Measurements from ENCODE around the gene INTS1.

Gene INTS1

DNA sequence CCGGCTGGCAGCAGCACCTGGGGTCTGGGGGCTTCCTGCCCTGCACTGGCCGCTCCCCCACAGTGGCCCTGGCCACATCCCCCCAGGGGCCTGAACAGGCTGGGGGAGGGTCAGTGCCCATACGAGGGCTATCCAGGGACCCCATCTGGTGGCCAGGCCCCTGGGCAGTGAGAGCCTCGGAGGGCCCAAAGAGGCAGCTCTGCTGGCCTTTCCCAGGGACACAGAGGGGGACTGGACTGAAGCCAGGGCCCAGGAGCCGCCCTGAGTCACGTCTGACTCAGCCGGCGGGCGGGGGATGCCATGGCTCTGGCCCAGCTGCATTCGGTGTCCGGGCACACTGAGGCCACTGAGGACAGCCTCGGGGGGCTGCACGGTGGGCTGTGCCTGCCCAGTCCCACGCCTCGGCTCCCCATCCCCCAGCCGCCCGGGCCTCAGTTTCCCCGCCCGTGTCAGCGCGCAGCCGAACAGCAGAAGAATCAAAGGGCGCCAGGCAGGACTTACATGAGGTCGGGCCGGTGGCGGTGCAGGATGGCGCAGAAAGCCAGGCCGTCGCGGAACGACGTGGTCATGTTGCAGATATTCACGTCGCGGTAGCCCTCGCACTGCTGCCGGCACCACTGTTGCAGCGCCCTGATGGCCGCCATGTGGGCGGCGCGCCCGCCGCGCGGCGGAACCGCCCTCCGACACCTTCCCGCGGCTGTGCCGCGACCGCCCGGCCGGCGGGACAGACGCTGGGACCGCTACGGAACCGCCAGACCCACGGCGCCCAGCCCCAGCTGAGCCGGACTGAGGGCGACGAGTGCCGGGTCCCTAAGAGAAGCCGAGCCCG lies 45.3 kb downstream of the INTS1 start, which contains the start of gene MICALL2:
Gene MICALL2 (minus strand): TSS at position 788 of the 829 bp plus-strand sequence. CDS start 144 bp downstream, at position 644.
- H3K4me3 ChIP-seq (ENCODE audit: control insufficient read depth, low read depth, low read length), result peak within 1 kb of the TSS; percentile 80
- TF ChIP-seq, protein P1, sequence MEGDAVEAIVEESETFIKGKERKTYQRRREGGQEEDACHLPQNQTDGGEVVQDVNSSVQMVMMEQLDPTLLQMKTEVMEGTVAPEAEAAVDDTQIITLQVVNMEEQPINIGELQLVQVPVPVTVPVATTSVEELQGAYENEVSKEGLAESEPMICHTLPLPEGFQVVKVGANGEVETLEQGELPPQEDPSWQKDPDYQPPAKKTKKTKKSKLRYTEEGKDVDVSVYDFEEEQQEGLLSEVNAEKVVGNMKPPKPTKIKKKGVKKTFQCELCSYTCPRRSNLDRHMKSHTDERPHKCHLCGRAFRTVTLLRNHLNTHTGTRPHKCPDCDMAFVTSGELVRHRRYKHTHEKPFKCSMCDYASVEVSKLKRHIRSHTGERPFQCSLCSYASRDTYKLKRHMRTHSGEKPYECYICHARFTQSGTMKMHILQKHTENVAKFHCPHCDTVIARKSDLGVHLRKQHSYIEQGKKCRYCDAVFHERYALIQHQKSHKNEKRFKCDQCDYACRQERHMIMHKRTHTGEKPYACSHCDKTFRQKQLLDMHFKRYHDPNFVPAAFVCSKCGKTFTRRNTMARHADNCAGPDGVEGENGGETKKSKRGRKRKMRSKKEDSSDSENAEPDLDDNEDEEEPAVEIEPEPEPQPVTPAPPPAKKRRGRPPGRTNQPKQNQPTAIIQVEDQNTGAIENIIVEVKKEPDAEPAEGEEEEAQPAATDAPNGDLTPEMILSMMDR (conservative IDR thresholded peaks at IDR 0.05; ENCODE audit: control insufficient read depth, insufficient read depth, low read depth, low read length), result no peak
- peak; percentile 89 for DNase-seq (ENCODE audit: low read depth)

DNA sequence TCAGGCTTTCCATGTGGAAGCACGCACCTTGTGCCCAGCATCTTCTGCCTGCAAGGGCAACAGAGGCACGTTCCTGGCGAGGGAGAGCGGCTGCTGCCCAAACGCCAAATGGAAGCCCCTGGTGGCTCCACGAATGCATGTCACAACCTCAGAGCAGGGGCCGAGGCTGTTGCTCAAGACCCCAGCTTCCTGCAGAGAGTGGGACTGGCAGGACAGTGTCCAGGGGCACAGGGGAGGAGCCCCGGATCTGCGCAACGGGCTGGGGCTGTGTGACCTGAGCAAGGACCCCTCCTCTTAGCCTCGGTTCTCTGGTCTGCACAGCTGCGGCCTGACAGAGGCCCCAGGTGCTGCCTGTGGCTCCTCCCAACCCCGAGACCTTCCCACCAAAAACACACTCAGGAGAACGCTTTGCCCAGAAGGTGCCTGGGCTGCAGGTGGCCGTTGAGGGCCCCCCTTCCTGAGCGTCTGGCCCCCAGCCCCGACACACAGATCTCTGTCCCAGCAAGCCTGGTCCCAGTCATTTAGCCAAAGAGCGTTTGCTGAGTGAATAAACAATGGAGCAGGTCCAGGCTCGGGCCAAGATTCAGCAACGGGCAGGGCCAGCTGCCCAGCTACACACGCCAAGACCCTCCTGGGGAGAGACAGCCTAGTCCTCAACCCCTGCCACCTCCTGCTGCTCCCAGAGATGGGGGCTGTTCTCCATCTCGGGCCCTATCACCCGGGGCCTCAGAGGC lies 46.1 kb downstream of the INTS1 start:
- H3K4me3 ChIP-seq (ENCODE audit: control insufficient read depth, low read depth, low read length), result peak overlapping the region; percentile 80
- no peak for DNase-seq (ENCODE audit: low read depth)

DNA sequence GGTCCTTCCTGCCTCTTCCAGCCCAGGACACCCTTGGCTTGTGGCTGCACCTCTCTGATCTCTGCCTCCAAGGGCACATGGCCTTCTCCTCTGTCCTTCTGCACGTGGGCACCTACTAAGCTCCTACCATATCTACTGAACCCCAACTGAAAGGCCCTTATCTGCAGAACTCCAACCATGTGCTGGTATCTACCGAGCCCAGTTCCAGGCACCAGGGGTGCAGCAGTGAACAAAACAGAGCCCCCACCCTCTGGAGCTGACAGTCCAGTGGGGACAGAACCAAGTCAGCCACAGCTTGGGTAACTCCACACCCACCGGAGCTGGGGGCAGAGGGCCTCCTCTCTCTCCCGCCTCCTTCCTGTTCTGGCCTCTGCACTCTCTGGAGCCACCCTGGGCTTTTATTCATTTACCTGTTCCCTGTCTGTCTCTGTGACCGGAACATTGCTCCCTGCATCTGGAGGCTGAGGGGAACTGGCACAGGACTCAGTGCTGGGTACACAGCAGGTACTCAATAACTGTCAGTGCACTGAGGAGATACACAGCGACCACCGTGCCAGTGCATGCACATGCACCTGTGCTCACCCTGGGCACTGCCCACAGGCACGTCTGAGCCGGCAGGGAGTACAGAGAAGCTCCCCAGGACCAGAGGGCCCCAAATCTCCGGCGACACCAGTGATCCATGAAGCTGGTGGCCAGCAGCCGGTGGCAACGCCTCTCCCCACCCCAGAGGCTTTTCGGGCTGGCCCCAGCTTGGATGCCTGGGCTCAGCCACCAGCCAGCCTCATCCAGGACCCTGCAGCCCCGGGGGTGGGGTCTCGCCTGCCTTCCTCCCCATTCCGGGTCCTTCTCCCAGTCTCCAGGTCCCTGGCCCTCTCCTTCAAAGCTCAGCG lies 46.9 kb downstream of the INTS1 start:
- DNase-seq (ENCODE audit: low read depth), result no peak
- TF ChIP-seq, protein P1 (conservative IDR thresholded peaks at IDR 0.05; ENCODE audit: control insufficient read depth, insufficient read depth, low read depth, low read length), result no peak
- peak overlapping the region; percentile 80 for H3K4me3 ChIP-seq (ENCODE audit: control insufficient read depth, low read depth, low read length)

More for the DNA sequence above, 46.1 kb downstream of the INTS1 start:
- TF ChIP-seq, protein P1 (conservative IDR thresholded peaks at IDR 0.05; ENCODE audit: control insufficient read depth, insufficient read depth, low read depth, low read length), result no peak

DNA sequence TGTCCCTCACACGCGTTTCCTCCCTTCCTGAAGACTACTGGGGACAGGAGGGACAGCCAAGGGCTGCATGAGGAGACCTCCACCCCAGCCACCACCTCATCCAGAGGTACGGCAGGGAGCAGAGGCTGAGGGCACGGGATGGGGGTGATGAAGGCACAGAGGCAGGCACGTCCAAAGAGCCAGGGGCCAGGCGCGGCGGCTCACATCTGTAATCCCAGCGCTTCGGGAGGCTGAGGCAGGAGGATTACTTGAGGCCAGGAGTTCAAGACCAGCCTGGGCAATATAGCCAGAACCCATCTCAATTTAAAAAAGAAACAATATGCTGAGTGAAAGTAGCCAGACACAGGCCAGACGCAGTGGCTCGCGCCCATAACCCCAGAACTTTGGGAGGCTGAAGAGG lies 48.2 kb downstream of the INTS1 start:
- DNase-seq (ENCODE audit: low read depth), result no peak
- no peak overlapping the region for H3K4me3 ChIP-seq (ENCODE audit: control insufficient read depth, low read depth, low read length)
- TF ChIP-seq, protein P1 (conservative IDR thresholded peaks at IDR 0.05; ENCODE audit: control insufficient read depth, insufficient read depth, low read depth, low read length), result no peak

DNA sequence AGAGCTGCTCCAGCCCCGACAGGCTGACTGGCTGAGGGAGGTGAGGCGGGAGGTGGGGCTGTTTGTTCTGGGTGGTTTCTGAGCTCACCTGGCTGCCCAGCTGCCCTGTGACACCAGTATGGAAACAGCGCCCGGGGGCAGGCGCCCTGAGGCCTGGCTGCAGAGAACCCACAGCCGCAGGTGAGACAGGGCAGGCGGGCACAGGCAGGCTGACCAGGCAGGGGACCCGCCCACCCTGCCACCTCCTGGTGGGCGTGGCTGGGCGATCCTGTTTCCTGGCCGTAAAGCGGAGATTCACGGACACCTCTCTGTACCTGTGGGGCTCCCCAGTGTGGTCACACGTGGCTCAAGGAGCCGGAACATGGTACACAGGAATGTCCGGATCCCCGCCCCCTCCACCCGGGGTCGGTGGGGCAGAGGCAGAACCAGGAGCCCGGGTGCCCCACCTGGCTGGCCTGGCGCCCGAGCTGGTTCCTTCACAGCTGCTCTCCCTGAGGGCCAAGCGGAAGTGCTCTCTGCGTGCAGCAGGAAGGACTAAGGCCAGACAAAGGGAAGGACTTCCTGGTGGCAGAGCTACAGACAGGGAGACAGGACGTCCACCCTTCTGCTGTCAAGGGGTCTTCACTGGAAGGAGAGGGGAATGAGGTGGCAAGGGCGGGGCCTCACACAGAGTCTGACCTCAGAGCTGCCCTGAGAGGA lies 48.8 kb downstream of the INTS1 start:
- H3K4me3 ChIP-seq (ENCODE audit: control insufficient read depth, low read depth, low read length), result no peak overlapping the region
- TF ChIP-seq, protein P1 (conservative IDR thresholded peaks at IDR 0.05; ENCODE audit: control insufficient read depth, insufficient read depth, low read depth, low read length), result no peak
- no peak for DNase-seq (ENCODE audit: low read depth)
